Loucy (cell line): Measurements from ENCODE around the gene NKX1-1.

Source experiments
- CTCF ChIP-seq: fragments of 200-600 bp; sonication (generic); conservative IDR thresholded peaks from 2 replicates; pipeline ENCODE4 v1.5.1; 2014; ENCODE audit warnings: mild to moderate bottlenecking, antibody characterized with exemption, low read length
- EZH2phosphoT487 ChIP-seq: fragments of 200-600 bp; IDR thresholded peaks from 2 replicates; pipeline ENCODE4 v1.6.1; 2018; ENCODE audit warnings: antibody characterized with exemption, mild to moderate bottlenecking, moderate library complexity, borderline replicate concordance

DNA sequence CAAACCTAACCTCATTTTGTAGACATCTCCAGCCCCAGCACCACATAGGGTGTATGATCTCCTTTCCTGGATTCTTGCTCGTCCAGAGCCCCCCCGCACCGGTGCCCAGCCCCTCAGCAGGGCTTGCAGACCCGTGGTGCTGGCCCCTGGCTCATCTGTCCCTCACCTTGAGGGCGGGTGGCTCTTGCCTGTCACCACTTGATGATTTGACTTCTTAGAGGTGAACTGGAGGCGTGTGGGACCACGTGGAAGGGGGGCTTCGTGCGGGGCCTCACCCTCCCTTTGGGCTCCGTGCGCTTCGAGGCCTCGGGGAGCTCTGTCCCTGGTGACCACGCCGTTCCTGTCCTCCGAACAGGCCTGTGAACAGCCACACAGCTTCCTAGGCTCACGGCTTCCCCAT is 43.7 kb downstream of the NKX1-1 start:
- TF ChIP-seq CTCF (no peak), EZH2phosphoT487 (no peak)
